ENCODE measurements around the gene KRTAP10-8.
"Not testable (repeated sequence)": the region's sequence is repeated elsewhere in the genome, so short reads cannot be mapped to it uniquely, and the experiment has no call there.

KRTAP10-8 gene

DNA sequence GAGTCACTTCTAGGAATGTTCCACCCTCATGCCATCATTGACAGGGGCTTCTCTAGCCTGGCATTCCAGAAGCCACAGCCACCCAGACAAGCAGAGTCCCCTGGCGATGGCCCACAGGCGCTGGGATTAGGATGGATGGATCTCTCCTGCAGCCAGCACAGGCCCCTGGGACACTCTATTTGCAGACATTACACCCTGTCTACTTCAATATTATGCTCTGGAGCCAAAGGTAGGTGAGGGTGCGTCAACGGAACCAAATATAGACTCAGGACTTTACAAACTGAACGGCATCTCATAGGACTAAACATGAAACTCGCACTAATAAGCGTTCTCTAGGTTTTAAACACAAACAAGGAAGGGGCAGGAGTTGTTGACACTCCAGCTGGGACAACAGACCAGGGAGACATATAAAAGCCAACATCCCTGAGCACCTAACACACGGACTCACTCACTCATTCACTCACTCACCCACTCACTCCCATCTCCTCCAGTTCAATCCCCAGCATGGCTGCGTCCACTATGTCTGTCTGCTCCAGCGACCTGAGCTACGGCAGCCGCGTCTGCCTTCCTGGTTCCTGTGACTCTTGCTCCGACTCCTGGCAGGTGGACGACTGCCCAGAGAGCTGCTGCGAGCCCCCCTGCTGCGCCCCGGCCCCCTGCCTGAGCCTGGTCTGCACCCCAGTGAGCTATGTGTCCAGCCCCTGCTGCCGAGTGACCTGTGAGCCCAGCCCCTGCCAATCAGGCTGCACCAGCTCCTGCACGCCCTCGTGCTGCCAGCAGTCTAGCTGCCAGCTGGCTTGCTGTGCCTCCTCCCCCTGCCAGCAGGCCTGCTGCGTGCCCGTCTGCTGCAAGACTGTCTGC lies 11.5 kb upstream of the KRTAP10-8 start, which contains the start of gene KRTAP10-7:
Gene KRTAP10-7 (plus strand): TSS at position 480 of the 861 bp plus-strand sequence. CDS start 25 bp downstream, at position 505.
- H3K4me3 ChIP-seq (ENCODE audit: insufficient read depth, low read depth, low read length, poor library complexity, severe bottlenecking); H3K27ac ChIP-seq (ENCODE audit: insufficient read depth, low read length, poor library complexity, severe bottlenecking); H3K9me3 ChIP-seq (ENCODE audit: control insufficient read depth, low read length); H3K4me1 ChIP-seq (ENCODE audit: control insufficient read depth, insufficient read depth, low read length, poor library complexity, severe bottlenecking); DNase-seq; H3K27me3 ChIP-seq (replicated peaks; ENCODE audit: control insufficient read depth, insufficient read depth, low read length, poor library complexity, severe bottlenecking); H3K36me3 ChIP-seq (ENCODE audit: control insufficient read depth, insufficient read depth, low read length): not testable (repeated sequence)

DNA sequence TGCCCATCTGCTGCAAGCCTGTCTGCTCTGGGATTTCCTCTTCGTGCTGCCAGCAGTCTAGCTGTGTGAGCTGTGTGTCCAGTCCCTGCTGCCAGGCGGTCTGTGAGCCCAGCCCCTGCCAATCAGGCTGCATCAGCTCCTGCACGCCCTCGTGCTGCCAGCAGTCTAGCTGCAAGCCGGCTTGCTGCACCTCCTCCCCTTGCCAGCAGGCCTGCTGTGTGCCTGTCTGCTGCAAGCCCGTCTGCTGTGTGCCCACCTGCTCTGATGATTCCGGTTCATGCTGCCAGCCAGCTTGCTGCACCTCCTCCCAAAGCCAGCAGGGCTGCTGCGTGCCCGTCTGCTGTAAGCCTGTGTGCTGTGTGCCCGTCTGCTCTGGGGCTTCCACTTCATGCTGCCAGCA lies 10.8 kb upstream of the KRTAP10-8 start:
- not testable (repeated sequence) for H3K27ac ChIP-seq (ENCODE audit: insufficient read depth, low read length, poor library complexity, severe bottlenecking); H3K4me1 ChIP-seq (ENCODE audit: control insufficient read depth, insufficient read depth, low read length, poor library complexity, severe bottlenecking); H3K9me3 ChIP-seq (ENCODE audit: control insufficient read depth, low read length); H3K36me3 ChIP-seq (ENCODE audit: control insufficient read depth, insufficient read depth, low read length); DNase-seq; H3K4me3 ChIP-seq (ENCODE audit: insufficient read depth, low read depth, low read length, poor library complexity, severe bottlenecking); H3K27me3 ChIP-seq (replicated peaks; ENCODE audit: control insufficient read depth, insufficient read depth, low read length, poor library complexity, severe bottlenecking)

DNA sequence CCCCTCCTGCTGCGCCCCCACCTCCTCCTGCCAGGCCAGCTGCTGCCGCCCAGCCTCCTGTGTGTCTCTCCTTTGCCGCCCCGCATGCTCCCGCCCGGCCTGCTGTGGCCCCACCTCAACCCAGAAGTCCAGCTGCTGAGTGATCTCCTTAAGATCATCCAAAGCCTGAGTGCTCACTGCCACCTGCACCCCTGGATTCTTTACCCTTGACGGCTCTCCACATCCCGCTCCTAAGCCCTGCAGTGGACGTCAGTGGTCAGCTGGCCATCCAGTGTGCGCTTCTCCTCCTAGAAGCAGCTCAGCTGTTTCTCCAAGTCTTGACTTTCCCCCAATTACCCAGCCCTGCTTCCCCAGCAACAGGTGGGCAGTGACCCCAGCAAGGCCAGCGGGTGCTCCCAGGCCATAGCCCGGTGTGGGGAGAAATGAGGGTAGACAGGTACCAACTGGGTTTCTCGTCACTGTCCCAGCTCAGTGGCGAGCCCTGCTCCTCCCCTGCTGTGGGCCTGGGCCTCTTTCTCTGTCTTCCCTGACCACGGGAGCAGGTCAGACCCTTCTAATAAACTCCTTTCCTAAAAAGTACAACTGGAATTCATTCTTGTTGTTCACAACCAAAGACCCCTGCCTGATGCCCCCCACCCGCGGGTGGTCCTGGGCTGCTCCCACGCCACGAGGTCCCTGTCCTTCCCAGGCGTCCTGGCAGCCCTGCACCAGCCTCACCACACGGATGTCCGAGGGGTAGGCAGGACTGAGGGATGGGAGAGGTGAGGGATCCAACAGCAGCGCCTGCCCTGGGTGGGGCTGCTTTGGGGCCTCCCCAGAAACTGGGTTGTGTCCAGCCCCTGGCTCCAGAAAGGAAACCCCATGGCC lies 10.1 kb upstream of the KRTAP10-8 start:
- Histone ChIP-seq H3K27ac (ENCODE audit: insufficient read depth, low read length, poor library complexity, severe bottlenecking) (no peak overlapping the region), H3K4me3 (ENCODE audit: insufficient read depth, low read depth, low read length, poor library complexity, severe bottlenecking) (no peak overlapping the region), H3K4me1 (ENCODE audit: control insufficient read depth, insufficient read depth, low read length, poor library complexity, severe bottlenecking) (no peaks in the 10 kb centered on the region), H3K27me3 (replicated peaks; ENCODE audit: control insufficient read depth, insufficient read depth, low read length, poor library complexity, severe bottlenecking) (no peaks in the 10 kb centered on the region), H3K36me3 (ENCODE audit: control insufficient read depth, insufficient read depth, low read length) (no peaks in the 10 kb centered on the region), H3K9me3 (ENCODE audit: control insufficient read depth, low read length) (no peaks in the 10 kb centered on the region)
- DNase-seq = no peak

DNA sequence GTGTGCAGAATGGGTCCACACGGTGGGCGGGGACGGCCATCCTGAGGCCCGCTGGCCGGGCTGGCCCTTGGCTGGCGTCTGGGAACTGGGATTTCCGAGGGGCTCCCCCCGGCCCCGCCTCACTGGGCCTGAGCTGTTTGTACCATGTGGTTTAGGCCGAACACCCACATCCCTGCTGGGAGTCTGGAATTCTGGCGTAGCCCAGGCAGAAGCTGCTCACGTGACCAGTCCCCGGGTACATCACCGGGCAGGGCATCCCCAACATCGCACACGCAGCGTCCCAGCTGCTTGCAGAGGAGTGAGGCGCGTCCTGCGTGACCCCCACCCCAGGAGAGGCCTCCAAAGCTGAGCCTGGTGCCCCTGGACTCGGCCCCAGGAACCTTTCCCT lies 9.4 kb upstream of the KRTAP10-8 start:
- no peak for DNase-seq
- Histone ChIP-seq H3K27ac (ENCODE audit: insufficient read depth, low read length, poor library complexity, severe bottlenecking) (no peak overlapping the region), H3K4me1 (ENCODE audit: control insufficient read depth, insufficient read depth, low read length, poor library complexity, severe bottlenecking) (no peaks in the 10 kb centered on the region), H3K4me3 (ENCODE audit: insufficient read depth, low read depth, low read length, poor library complexity, severe bottlenecking) (no peak overlapping the region), H3K36me3 (ENCODE audit: control insufficient read depth, insufficient read depth, low read length) (no peaks in the 10 kb centered on the region), H3K9me3 (ENCODE audit: control insufficient read depth, low read length) (no peaks in the 10 kb centered on the region), H3K27me3 (replicated peaks; ENCODE audit: control insufficient read depth, insufficient read depth, low read length, poor library complexity, severe bottlenecking) (no peaks in the 10 kb centered on the region)

- no peaks in the 10 kb centered on the region for H3K4me1 ChIP-seq (ENCODE audit: control insufficient read depth, insufficient read depth, low read length, poor library complexity, severe bottlenecking)
- H3K9me3 ChIP-seq (ENCODE audit: control insufficient read depth, low read length) = no peaks in the 10 kb centered on the region
- no peaks in the 10 kb centered on the region for H3K36me3 ChIP-seq (ENCODE audit: control insufficient read depth, insufficient read depth, low read length)
- no peak overlapping the region for H3K4me3 ChIP-seq (ENCODE audit: insufficient read depth, low read depth, low read length, poor library complexity, severe bottlenecking)
- no peaks in the 10 kb centered on the region for H3K27me3 ChIP-seq (replicated peaks; ENCODE audit: control insufficient read depth, insufficient read depth, low read length, poor library complexity, severe bottlenecking)
- H3K27ac ChIP-seq (ENCODE audit: insufficient read depth, low read length, poor library complexity, severe bottlenecking) = no peak overlapping the region
- no peak for DNase-seq
Observed at GRCh38 chr21:44603109-44603875, 8.6 kb upstream of the KRTAP10-8 start.

DNA sequence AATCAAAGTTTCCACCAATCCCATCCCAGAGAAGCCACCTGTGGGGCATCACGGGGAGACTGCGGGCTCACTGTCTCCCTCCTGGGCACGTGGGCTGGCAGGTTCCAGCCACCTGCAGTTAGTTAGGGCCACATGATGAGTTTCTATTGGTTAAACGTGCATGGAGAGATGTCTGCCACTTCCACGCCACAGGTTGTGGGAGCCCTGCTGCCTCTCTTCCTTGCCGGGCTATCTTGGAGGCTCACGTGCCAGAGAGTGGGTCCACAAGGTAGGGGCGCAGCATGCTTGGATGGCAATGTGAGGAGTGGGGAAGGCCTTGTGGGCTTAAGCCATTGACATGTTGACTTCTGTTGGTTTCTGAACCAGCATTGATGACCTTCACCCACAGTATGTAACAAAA lies 8.0 kb upstream of the KRTAP10-8 start:
- DNase-seq = no peak
- Histone ChIP-seq H3K36me3 (ENCODE audit: control insufficient read depth, insufficient read depth, low read length) (no peaks in the 10 kb centered on the region), H3K9me3 (ENCODE audit: control insufficient read depth, low read length) (no peaks in the 10 kb centered on the region), H3K27ac (ENCODE audit: insufficient read depth, low read length, poor library complexity, severe bottlenecking) (no peak overlapping the region), H3K27me3 (replicated peaks; ENCODE audit: control insufficient read depth, insufficient read depth, low read length, poor library complexity, severe bottlenecking) (no peaks in the 10 kb centered on the region), H3K4me3 (ENCODE audit: insufficient read depth, low read depth, low read length, poor library complexity, severe bottlenecking) (no peak overlapping the region), H3K4me1 (ENCODE audit: control insufficient read depth, insufficient read depth, low read length, poor library complexity, severe bottlenecking) (no peaks in the 10 kb centered on the region)

GRCh38 chr21:44606495-44606894 lies 5.4 kb upstream of the KRTAP10-8 start:
- no peaks in the 10 kb centered on the region for H3K27me3 ChIP-seq (replicated peaks; ENCODE audit: control insufficient read depth, insufficient read depth, low read length, poor library complexity, severe bottlenecking)
- H3K4me1 ChIP-seq (ENCODE audit: control insufficient read depth, insufficient read depth, low read length, poor library complexity, severe bottlenecking) = no peaks in the 10 kb centered on the region
- H3K9me3 ChIP-seq (ENCODE audit: control insufficient read depth, low read length) = no peaks in the 10 kb centered on the region
- H3K36me3 ChIP-seq (ENCODE audit: control insufficient read depth, insufficient read depth, low read length) = no peaks in the 10 kb centered on the region
- H3K4me3 ChIP-seq (ENCODE audit: insufficient read depth, low read depth, low read length, poor library complexity, severe bottlenecking) = no peak overlapping the region
- no peak for DNase-seq
- H3K27ac ChIP-seq (ENCODE audit: insufficient read depth, low read length, poor library complexity, severe bottlenecking) = no peak overlapping the region

DNA sequence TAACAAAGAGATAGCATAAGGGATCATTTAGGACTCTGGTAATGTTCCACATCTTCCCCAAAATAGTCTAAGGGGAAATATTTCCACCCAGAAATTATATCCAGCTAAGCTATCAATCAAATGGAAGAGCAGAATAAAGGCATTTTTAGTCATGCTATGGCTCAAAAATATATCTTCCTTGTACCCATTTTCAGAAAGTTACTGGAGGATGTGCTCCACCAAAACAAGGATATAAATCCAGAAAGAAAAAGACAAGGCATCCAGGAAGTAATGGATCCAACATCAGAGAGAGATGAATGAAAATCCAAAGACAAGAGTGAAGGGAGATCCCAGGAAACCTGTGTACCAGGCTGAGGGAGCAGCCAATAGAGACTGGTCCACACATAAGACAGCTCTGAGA lies 2.7 kb upstream of the KRTAP10-8 start:
- no peak for DNase-seq
- H3K4me1 ChIP-seq (ENCODE audit: control insufficient read depth, insufficient read depth, low read length, poor library complexity, severe bottlenecking) = no peaks in the 10 kb centered on the region
- H3K27me3 ChIP-seq (replicated peaks; ENCODE audit: control insufficient read depth, insufficient read depth, low read length, poor library complexity, severe bottlenecking) = no peaks in the 10 kb centered on the region
- no peaks in the 10 kb centered on the region for H3K36me3 ChIP-seq (ENCODE audit: control insufficient read depth, insufficient read depth, low read length)
- H3K4me3 ChIP-seq (ENCODE audit: insufficient read depth, low read depth, low read length, poor library complexity, severe bottlenecking) = no peak overlapping the region
- H3K27ac ChIP-seq (ENCODE audit: insufficient read depth, low read length, poor library complexity, severe bottlenecking) = no peak overlapping the region
- H3K9me3 ChIP-seq (ENCODE audit: control insufficient read depth, low read length) = no peaks in the 10 kb centered on the region

- not testable (repeated sequence) for DNase-seq
Observed at GRCh38 chr21:44610157-44610843, 1.6 kb upstream of the KRTAP10-8 start.

More at GRCh38 chr21:44610157-44610843, 1.6 kb upstream of the KRTAP10-8 start:
- H3K36me3 ChIP-seq (ENCODE audit: control insufficient read depth, insufficient read depth, low read length); H3K27me3 ChIP-seq (replicated peaks; ENCODE audit: control insufficient read depth, insufficient read depth, low read length, poor library complexity, severe bottlenecking); H3K27ac ChIP-seq (ENCODE audit: insufficient read depth, low read length, poor library complexity, severe bottlenecking); H3K4me3 ChIP-seq (ENCODE audit: insufficient read depth, low read depth, low read length, poor library complexity, severe bottlenecking); H3K9me3 ChIP-seq (ENCODE audit: control insufficient read depth, low read length); H3K4me1 ChIP-seq (ENCODE audit: control insufficient read depth, insufficient read depth, low read length, poor library complexity, severe bottlenecking): not testable (repeated sequence)
